Gastrocnemius medialis (tissue), 4 donors: ENCODE results near the gene NOL4L.

ENCODE experiments used
- CTCF ChIP-seq, 5 experiments: fragments of 450-650 bp in 3 of 5; fragments of 200-600 bp in 2 of 5; sonication (generic) in 2 of 5; IDR thresholded peaks in 4 of 5; conservative IDR thresholded peaks in 1 of 5; 1 replicate in 4 of 5; 2 replicates in 1 of 5; pipeline ENCODE4 v1.5.1; 2016 to 2019; ENCODE audit warnings: antibody characterized with exemption in 5 of 5, mild to moderate bottlenecking in 3 of 5, moderate library complexity in 3 of 5
- POLR2A ChIP-seq, 2 donors: fragments of 450-650 bp; IDR thresholded peaks; one replicate each; pipeline ENCODE4 v1.6.1; 2017; ENCODE audit warnings: antibody characterized with exemption in 2 of 2, mild to moderate bottlenecking in 2 of 2, moderate library complexity in 2 of 2

- TF ChIP-seq CTCF (IDR thresholded peaks at IDR 0.05 in 4 of 5, conservative IDR thresholded peaks at IDR 0.05 in 1 of 5): no peak
- no peak for TF ChIP-seq POLR2A (IDR thresholded peaks at IDR 0.05)
Observed at GRCh38 chr20:32480371-32481241, 104.5 kb downstream of the NOL4L start.
